Measurements from ENCODE around the gene MOB2. TPM values are rescaled to one million over a fixed set of nuclear protein-coding genes. Genes with fewer than 3 reads are reported as not detected.

Gene MOB2
- total RNA-seq, 4 donors from 2014 or later: 27.3 to 64.9 (median 34.1) TPM

DNA sequence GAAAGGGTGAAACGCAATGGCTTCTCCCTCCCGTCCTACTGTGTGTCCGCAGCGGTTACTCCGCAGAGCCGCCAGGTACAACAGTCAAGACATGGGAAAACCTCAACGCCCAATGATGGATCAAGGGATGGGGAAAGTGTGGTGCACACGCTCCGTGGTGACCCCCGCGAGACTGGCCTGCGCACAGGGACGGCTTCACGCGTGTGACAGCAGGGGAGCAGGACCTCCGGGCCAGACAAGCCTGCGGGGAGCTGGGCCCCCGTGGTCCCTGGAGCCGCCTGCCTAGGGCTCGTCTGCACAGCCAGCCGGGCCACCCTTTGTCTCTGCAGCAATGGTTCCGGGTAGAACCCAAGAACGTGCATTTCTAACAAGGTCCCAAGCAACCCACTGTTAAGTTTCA is 31.7 kb upstream of the MOB2 start:
- DNase-seq (ENCODE audit: low spot score): no peak
- TF ChIP-seq, protein P1, sequence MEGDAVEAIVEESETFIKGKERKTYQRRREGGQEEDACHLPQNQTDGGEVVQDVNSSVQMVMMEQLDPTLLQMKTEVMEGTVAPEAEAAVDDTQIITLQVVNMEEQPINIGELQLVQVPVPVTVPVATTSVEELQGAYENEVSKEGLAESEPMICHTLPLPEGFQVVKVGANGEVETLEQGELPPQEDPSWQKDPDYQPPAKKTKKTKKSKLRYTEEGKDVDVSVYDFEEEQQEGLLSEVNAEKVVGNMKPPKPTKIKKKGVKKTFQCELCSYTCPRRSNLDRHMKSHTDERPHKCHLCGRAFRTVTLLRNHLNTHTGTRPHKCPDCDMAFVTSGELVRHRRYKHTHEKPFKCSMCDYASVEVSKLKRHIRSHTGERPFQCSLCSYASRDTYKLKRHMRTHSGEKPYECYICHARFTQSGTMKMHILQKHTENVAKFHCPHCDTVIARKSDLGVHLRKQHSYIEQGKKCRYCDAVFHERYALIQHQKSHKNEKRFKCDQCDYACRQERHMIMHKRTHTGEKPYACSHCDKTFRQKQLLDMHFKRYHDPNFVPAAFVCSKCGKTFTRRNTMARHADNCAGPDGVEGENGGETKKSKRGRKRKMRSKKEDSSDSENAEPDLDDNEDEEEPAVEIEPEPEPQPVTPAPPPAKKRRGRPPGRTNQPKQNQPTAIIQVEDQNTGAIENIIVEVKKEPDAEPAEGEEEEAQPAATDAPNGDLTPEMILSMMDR (IDR thresholded peaks at IDR 0.05): no peak
- no peak for ATAC-seq (ENCODE audit: low FRiP score)

DNA sequence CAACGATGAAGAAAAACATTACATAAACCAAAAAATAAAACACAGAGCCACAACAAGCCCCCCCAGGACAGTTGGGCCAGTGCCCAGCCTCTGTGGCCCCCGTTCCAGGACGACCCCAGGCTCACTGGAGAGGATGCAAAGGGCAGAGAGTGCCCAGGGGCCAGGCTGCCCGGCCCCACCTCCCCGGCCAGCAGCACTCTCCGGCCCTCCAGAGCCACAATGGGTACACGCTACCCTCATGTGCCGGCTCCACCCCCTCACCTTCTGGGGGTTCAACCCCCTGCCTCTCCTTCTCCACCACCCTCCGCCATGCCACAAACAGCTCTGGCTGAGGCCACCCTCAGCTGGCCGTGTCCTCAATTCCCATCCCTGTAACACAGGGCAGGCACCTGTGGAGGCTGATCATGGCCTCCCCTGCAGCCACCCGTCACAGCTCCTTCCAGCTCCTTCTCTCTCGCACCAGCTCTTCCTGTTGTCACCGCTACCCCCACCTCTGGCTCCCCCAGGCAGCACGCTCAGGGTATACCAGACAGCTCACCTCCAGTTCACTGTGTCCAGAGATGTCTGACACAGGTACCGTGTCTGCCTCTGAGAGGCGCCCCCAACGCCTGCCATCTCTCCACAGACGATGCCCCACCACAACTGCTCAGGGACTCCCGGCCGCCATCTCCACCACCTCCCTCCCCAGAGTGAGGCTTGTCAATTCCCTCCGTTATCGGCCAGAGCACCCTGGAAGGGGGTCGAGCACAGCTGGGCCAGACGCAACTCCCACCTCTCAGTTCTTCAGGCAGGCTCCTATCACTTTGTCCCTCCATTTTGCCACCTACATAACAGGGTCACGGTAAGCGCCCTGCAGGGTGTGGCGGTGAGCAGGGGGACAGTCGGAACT is 30.8 kb upstream of the MOB2 start:
- ATAC-seq (ENCODE audit: low FRiP score) (no peak), DNase-seq (ENCODE audit: low spot score) (no peak)
- TF ChIP-seq, protein P1 (IDR thresholded peaks at IDR 0.05): no peak

DNA sequence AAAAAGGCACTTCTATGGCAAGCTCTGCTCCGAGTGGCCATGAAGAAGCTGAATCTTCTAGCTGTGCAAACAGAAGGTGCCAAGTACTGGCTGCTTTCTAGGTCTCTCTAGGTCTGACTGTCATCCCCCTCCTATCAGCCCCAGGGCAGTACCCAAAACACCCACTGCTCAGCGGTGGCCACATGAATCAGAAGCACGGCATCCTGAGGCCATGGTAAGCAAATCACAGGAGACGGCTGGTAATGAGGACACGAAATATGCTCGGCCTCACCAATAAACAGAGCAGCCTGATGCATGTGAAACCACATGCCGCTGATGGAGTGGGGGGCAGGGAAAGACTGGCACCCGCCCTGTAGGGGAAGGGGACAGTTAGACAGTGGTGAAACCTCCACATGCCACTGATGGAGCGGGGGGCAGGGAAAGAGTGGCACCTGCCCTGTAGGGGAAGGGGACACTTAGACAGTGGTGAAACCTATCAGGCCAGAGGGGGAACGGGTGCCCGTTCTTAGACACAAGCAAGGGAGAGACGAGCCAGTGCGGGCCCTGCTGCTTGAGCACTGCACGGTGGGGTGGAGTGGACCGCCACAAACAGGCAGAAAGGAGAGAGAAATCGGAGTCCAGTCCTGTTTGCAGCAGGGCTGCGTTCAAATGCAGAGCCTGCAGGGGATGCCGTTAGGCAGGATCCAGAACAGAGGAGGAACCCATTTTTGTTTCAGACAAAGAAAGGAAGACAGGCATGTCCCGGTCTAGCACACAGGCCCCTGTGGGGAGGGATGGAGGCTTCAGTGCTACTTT is 29.9 kb upstream of the MOB2 start:
- DNase-seq (ENCODE audit: low spot score): no peak
- no peak for ATAC-seq (ENCODE audit: low FRiP score)

DNA sequence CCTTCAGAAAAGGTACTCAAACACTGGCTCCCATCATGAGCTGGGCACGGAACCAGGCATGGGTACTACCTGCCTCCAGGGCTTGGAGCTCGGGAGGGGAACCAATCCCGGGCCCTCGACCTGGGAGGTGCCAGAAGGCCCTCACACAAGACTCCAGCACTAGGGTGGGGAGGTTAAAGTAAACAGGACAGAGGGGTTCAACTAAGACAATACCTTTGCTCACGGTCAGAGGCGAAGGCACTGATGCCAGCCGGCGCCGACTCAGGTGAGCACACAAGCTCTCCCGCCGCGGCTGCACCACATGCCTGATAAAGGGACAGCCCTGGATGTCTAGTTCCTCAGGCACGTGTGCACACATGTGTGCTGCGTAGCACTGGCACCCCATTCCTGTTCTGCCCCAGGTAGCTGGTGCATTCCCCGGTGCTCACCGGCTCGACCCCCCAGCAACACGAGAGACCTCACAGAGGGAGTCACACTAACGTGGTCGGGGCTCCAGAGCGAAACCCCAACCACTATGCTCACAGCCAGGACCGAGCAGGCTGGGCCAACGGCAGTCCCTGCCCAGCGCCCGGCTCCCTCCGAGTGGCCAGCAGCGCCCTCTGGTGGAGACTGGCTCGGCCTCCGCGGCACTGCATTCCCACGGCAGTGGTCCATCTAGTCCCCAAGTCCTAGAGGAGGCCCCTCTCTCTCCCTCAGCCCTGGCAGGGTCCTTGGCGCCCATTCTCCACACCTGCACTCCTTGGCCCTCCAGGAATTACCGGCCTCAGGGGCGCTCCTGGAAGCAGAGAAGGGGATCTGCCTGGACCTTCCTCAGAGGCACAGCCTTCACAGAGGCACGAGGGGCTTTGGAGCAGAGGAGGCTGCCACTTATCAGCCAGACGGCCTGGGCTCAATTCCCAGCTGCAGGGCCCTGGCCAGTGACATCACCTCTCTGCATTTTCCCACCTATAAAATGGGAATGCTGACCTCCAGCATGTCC is 28.8 kb upstream of the MOB2 start:
- peak; percentile 46 for ATAC-seq (ENCODE audit: low FRiP score)
- TF ChIP-seq, protein P1 (IDR thresholded peaks at IDR 0.05): peak in 1 of 3 donors; percentile 44
- peak; percentile 76 for DNase-seq (ENCODE audit: low spot score)

More for the DNA sequence above, 29.9 kb upstream of the MOB2 start:
- TF ChIP-seq, protein P1 (IDR thresholded peaks at IDR 0.05): no peak

DNA sequence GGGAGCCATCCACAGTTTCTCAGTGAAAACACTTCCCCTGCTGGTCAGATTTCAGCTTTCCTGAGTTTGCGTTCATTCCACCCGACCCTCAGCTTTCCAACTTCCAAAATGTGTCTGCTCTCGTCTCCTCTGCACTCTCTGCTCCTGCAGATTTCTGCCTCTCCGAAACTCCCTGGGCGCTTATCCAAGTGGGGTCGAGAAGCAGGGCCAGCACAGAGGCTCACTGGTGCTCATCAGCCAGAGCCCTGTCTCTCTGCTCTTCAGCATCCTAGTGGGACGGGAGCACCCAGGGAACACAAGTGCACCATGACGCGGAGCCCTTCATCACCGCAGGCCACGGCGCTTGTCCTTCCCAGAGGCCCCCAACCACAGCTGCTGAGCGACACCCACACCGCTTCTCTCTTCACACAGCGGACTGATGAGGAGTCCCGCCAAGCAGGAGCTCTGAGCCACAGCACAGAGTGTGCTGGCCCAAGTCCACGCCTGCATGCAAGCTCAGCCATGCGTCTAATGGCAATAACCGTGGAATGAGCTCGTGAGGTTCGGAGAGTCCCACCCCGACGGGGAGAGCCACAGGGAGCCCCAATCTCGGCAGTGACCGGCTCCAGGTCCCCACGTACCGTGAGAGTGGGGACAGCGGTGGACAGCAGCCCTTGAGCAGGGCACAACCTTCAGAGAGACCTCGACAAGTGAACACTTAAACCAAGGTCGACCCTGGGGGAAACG is 27.9 kb upstream of the MOB2 start:
- no peak for DNase-seq (ENCODE audit: low spot score)
- TF ChIP-seq, protein P1 (IDR thresholded peaks at IDR 0.05): no peak
- ATAC-seq (ENCODE audit: low FRiP score): no peak
